HK-2 (cell line): ENCODE results near the gene MON1A.
"Not testable (repeated sequence)": the region's sequence is repeated elsewhere in the genome, so short reads cannot be mapped to it uniquely, and the experiment has no call there.

Source experiments
- DNase-seq: peaks from one replicate; pipeline ENCODE4 v3.0.0-alpha.2; 2018; ENCODE audit not compliant: unreplicated experiment

MON1A gene

GRCh38 chr3:49929291-49930167 lies at the start of gene MON1A:
MON1A (minus strand) TSS chr3:49929811; CDS start chr3:49913346, 16,465 bp downstream.
- peak; percentile 93 for DNase-seq

- DNase-seq, result no peak
Observed at GRCh38 chr3:49976942-49977341, 47.3 kb upstream of the MON1A start.

- DNase-seq, result no peak
Observed at GRCh38 chr3:49972656-49973055, 43.0 kb upstream of the MON1A start.

- DNase-seq, result no peak
Observed at GRCh38 chr3:49968346-49968745, 38.7 kb upstream of the MON1A start.

- DNase-seq, result no peak
Observed at GRCh38 chr3:49967291-49967690, 37.7 kb upstream of the MON1A start.

- no peak for DNase-seq
Observed at GRCh38 chr3:49966233-49966942, 36.8 kb upstream of the MON1A start.

GRCh38 chr3:49955636-49956035 lies 26.0 kb upstream of the MON1A start:
- DNase-seq, result no peak

- DNase-seq, result no peak
Observed at GRCh38 chr3:49952924-49953323, 23.3 kb upstream of the MON1A start.

- no peak for DNase-seq
Observed at GRCh38 chr3:49942651-49943050, 13.0 kb upstream of the MON1A start.

- DNase-seq, result no peak
Observed at GRCh38 chr3:49940667-49941249, 11.1 kb upstream of the MON1A start.

- peak; percentile 92 for DNase-seq
Observed at GRCh38 chr3:49939858-49940666, 10.5 kb upstream of the MON1A start, which contains the start of gene RBM6. RBM6 (plus strand) TSS chr3:49940150; CDS start chr3:49962642, 22,492 bp downstream.

GRCh38 chr3:49937090-49937489 lies 7.5 kb upstream of the MON1A start:
- no peak for DNase-seq

GRCh38 chr3:49932281-49932680 lies 2.7 kb upstream of the MON1A start:
- not testable (repeated sequence) for DNase-seq

GRCh38 chr3:49930922-49931321 lies 1.3 kb upstream of the MON1A start:
- no peak for DNase-seq

- DNase-seq, result no peak
Observed at GRCh38 chr3:49930168-49930690, 618 bp upstream of the MON1A start.

GRCh38 chr3:49928481-49929017 lies 1.1 kb downstream of the MON1A start:
- no peak for DNase-seq

GRCh38 chr3:49927798-49928197 lies 1.8 kb downstream of the MON1A start:
- DNase-seq, result no peak

GRCh38 chr3:49926117-49926728 lies 3.4 kb downstream of the MON1A start:
- no peak for DNase-seq

GRCh38 chr3:49925485-49925884 lies 4.1 kb downstream of the MON1A start:
- no peak for DNase-seq

GRCh38 chr3:49924683-49925082 lies 4.9 kb downstream of the MON1A start:
- DNase-seq, result no peak
